HepG2 (cell line): ENCODE data around the gene HPD. TPM values are rescaled to one million over a fixed set of nuclear protein-coding genes. Genes with fewer than 3 reads are reported as not detected.

Source experiments
- ATF7 ChIP-seq, 2 experiments: fragments of 450-650 bp in 1 of 2; sonication (generic) in 1 of 2; formaldehyde crosslinking in 1 of 2; IDR thresholded peaks; 2 replicates each; pipeline versions ENCODE4 v1.4.0 to v1.6.1; 2016 to 2020; ENCODE audit warnings: antibody characterized with exemption in 1 of 2, mild to moderate bottlenecking in 1 of 2, missing genetic modification reagents in 1 of 2
- FOSL2 ChIP-seq: sonication (generic); formaldehyde crosslinking; IDR thresholded peaks from 2 replicates; pipeline ENCODE4 v1.4.0; 2020; ENCODE audit warnings: missing genetic modification reagents
- GATAD2A ChIP-seq: IDR thresholded peaks from 2 replicates; pipeline ENCODE4 v1.6.1; 2016
- MATR3 ChIP-seq: sonication (generic); formaldehyde crosslinking; IDR thresholded peaks from 2 replicates; pipeline ENCODE4 v1.4.0; 2020; ENCODE audit warnings: missing genetic modification reagents
- MBNL3 ChIP-seq: fragments of 250-450 bp; sonication (Bioruptor Pico); conservative IDR thresholded peaks from 2 replicates; pipeline ENCODE4 v1.8.0; 2022; ENCODE audit warnings: mild to moderate bottlenecking, inconsistent platforms
- NCOR1 ChIP-seq: fragments of 200-600 bp; sonication (generic); IDR thresholded peaks from 2 replicates; pipeline ENCODE4 v1.7.0; 2017; ENCODE audit warnings: antibody characterized with exemption, low read length, borderline replicate concordance
- NFIC ChIP-seq: IDR thresholded peaks from 2 replicates; pipeline ENCODE4 v1.6.1; 2012; ENCODE audit warnings: mild to moderate bottlenecking, low read length, inconsistent platforms
- NONO ChIP-seq, 2 experiments: fragments of 450-650 bp in 1 of 2; sonication (generic) in 1 of 2; formaldehyde crosslinking in 1 of 2; IDR thresholded peaks in 1 of 2; conservative IDR thresholded peaks in 1 of 2; 2 replicates each; pipeline versions ENCODE4 v1.6.1 to v1.8.0; 2017 to 2022; ENCODE audit warnings: mild to moderate bottlenecking in 1 of 2, missing genetic modification reagents in 1 of 2, moderate library complexity in 1 of 2
- SALL2 ChIP-seq: sonication (generic); formaldehyde crosslinking; IDR thresholded peaks from 2 replicates; pipeline ENCODE4 v1.8.1; 2023; ENCODE audit warnings: mild to moderate bottlenecking, missing genetic modification reagents, inconsistent platforms
- SIX1 ChIP-seq: sonication (generic); formaldehyde crosslinking; IDR thresholded peaks from 2 replicates; pipeline ENCODE4 v1.4.0; 2020; ENCODE audit warnings: missing genetic modification reagents, borderline replicate concordance
- TAF15 ChIP-seq: fragments of 200-400 bp; formaldehyde crosslinking; IDR thresholded peaks from one replicate; pipeline ENCODE4 v1.6.1; 2018; ENCODE audit warnings: mild to moderate bottlenecking, low read depth, low read length; ENCODE audit not compliant: poor library complexity, severe bottlenecking
- ZC3H13 ChIP-seq: sonication (generic); formaldehyde crosslinking; IDR thresholded peaks from 2 replicates; pipeline ENCODE4 v1.8.1; 2023; ENCODE audit warnings: mild to moderate bottlenecking, missing genetic modification reagents, moderate library complexity
- ZIK1 ChIP-seq: sonication (generic); formaldehyde crosslinking; IDR thresholded peaks from 2 replicates; pipeline ENCODE4 v1.5.0; 2020; ENCODE audit warnings: mild to moderate bottlenecking, low read depth, missing genetic modification reagents, borderline replicate concordance
- ZNF235 ChIP-seq: sonication (generic); formaldehyde crosslinking; IDR thresholded peaks from 2 replicates; pipeline ENCODE4 v1.8.1; 2023; ENCODE audit warnings: mild to moderate bottlenecking, missing genetic modification reagents, borderline replicate concordance
- polyA plus RNA-seq, 8 experiments: library from polyadenylated mRNA; depleted of rRNA in 3 of 8; stranded (reverse) in 7 of 8; unstranded in 1 of 8; fragments of >200 nt; fragmentation: Illumina TruSeq in 4 of 8; extraction: Trizol in 4 of 8; gene quantifications; 2 replicates each; pipeline versions ENCODE4 v1.2.1 to v1.2.3, GENCODE V29; 2011 to 2016; ENCODE audit warnings: low read depth in 4 of 8, missing spikeins in 1 of 8, mixed read lengths in 1 of 8; ENCODE audit not compliant: insufficient read depth in 1 of 8
- total RNA-seq, 5 experiments: library from RNA; depleted of rRNA; stranded (reverse); fragments of >200 nt; fragmentation: Illumina TruSeq; extraction: Trizol; gene quantifications; 2 replicates each; pipeline ENCODE4 v1.2.3, GENCODE V29; 2016; ENCODE audit warnings: low read depth in 1 of 5
- TF ChIP-seq, protein P1 (sequence below): sonication (generic); formaldehyde crosslinking; conservative IDR thresholded peaks from 2 replicates; pipeline ENCODE4 v1.8.0; 2022; ENCODE audit warnings: missing genetic modification reagents
- TF ChIP-seq, protein P2 (sequence below): sonication (generic); formaldehyde crosslinking; IDR thresholded peaks from 2 replicates; pipeline ENCODE4 v1.4.0; 2020; ENCODE audit warnings: missing genetic modification reagents, borderline replicate concordance
- TF ChIP-seq, protein P3 (sequence below): sonication (generic); formaldehyde crosslinking; IDR thresholded peaks from 2 replicates; pipeline ENCODE4 v1.5.1; 2020; ENCODE audit warnings: missing genetic modification reagents, mild to moderate bottlenecking, borderline replicate concordance
- TF ChIP-seq, protein P4 (sequence below): sonication (generic); formaldehyde crosslinking; IDR thresholded peaks from 2 replicates; pipeline ENCODE4 v1.4.0; 2020; ENCODE audit warnings: missing genetic modification reagents

Gene HPD
- total and polyA plus RNA-seq, 2 of the 13 experiments (the other 11 are each of a cell fraction or from before 2014, with no cell fraction given): 120 to 195 TPM

DNA sequence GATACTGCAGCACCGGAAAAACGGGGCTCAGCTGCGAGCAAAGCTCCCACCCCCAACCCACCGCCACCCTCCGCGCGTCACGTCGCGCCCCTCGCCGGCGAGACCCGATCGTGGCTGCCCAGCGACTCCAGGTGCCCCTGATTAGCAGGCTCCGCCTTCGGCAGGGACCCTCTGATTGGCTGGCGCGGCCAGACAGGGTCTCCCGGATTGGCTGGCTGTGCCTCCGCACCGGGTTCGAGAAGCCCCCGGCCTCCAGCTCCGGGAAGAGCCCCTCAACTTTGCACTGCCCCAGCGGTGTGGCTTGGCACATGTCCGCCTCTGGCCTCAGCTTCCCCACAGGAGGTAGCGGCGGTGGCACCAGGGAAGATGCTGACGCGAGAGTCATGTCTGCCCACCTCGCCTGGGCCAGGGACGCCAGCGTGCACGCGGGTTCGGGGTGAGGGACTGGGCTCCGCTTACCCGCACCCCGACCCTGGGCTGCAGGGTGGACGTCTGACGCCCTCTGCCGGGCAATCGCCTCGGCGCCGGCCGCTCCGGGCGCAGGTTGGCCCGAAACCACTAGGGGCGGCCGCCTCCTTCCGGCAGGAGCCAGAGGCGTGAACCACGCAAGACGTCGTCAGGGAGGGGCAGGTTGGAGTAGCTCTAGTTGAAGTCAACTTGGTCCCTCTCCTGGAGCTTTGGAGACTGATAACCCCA, 64.7 kb downstream of the HPD start (continued):
- TF ChIP-seq ATF7 (IDR thresholded peaks at IDR 0.05): no peak
- no peak; the same call in 1 of the 2 replicates for TF ChIP-seq ATF7 (CRISPR knock-in tag; IDR thresholded peaks at IDR 0.05)
- TF ChIP-seq NCOR1: no peak
- TF ChIP-seq ZC3H13 (CRISPR knock-in tag): peak; percentile 97
- TF ChIP-seq ZIK1 (CRISPR knock-in tag): peak; percentile 63; the same call in 1 of the 2 replicates
- no peak for TF ChIP-seq MATR3 (CRISPR knock-in tag)
- TF ChIP-seq, protein P1, sequence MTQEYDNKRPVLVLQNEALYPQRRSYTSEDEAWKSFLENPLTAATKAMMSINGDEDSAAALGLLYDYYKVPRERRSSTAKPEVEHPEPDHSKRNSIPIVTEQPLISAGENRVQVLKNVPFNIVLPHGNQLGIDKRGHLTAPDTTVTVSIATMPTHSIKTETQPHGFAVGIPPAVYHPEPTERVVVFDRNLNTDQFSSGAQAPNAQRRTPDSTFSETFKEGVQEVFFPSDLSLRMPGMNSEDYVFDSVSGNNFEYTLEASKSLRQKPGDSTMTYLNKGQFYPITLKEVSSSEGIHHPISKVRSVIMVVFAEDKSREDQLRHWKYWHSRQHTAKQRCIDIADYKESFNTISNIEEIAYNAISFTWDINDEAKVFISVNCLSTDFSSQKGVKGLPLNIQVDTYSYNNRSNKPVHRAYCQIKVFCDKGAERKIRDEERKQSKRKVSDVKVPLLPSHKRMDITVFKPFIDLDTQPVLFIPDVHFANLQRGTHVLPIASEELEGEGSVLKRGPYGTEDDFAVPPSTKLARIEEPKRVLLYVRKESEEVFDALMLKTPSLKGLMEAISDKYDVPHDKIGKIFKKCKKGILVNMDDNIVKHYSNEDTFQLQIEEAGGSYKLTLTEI: no peak
- peak; percentile 85 for TF ChIP-seq SALL2 (CRISPR knock-in tag)
- TF ChIP-seq, protein P2, sequence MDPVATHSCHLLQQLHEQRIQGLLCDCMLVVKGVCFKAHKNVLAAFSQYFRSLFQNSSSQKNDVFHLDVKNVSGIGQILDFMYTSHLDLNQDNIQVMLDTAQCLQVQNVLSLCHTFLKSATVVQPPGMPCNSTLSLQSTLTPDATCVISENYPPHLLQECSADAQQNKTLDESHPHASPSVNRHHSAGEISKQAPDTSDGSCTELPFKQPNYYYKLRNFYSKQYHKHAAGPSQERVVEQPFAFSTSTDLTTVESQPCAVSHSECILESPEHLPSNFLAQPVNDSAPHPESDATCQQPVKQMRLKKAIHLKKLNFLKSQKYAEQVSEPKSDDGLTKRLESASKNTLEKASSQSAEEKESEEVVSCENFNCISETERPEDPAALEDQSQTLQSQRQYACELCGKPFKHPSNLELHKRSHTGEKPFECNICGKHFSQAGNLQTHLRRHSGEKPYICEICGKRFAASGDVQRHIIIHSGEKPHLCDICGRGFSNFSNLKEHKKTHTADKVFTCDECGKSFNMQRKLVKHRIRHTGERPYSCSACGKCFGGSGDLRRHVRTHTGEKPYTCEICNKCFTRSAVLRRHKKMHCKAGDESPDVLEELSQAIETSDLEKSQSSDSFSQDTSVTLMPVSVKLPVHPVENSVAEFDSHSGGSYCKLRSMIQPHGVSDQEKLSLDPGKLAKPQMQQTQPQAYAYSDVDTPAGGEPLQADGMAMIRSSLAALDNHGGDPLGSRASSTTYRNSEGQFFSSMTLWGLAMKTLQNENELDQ (CRISPR knock-in tag): peak; percentile 86; the same call in 1 of the 2 replicates
- peak; percentile 57; the same call in 1 of the 2 replicates for TF ChIP-seq FOSL2 (CRISPR knock-in tag)
- TF ChIP-seq ZNF235 (CRISPR knock-in tag): 0 out of 2 replicates have a peak, but pooled peaks have one; percentile 21
- no peak for TF ChIP-seq NONO (IDR thresholded peaks at IDR 0.05)
- peak; percentile 94 for TF ChIP-seq NONO (CRISPR knock-in tag; conservative IDR thresholded peaks at IDR 0.05)
- no peak for TF ChIP-seq SIX1 (CRISPR knock-in tag)
- no peak for TF ChIP-seq TAF15
- no peak for TF ChIP-seq NFIC
- TF ChIP-seq GATAD2A: peak; percentile 68; the same call in 1 of the 2 replicates
- TF ChIP-seq, protein P3, sequence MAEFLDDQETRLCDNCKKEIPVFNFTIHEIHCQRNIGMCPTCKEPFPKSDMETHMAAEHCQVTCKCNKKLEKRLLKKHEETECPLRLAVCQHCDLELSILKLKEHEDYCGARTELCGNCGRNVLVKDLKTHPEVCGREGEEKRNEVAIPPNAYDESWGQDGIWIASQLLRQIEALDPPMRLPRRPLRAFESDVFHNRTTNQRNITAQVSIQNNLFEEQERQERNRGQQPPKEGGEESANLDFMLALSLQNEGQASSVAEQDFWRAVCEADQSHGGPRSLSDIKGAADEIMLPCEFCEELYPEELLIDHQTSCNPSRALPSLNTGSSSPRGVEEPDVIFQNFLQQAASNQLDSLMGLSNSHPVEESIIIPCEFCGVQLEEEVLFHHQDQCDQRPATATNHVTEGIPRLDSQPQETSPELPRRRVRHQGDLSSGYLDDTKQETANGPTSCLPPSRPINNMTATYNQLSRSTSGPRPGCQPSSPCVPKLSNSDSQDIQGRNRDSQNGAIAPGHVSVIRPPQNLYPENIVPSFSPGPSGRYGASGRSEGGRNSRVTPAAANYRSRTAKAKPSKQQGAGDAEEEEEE: no peak
- no peak for TF ChIP-seq MBNL3
- TF ChIP-seq, protein P4, sequence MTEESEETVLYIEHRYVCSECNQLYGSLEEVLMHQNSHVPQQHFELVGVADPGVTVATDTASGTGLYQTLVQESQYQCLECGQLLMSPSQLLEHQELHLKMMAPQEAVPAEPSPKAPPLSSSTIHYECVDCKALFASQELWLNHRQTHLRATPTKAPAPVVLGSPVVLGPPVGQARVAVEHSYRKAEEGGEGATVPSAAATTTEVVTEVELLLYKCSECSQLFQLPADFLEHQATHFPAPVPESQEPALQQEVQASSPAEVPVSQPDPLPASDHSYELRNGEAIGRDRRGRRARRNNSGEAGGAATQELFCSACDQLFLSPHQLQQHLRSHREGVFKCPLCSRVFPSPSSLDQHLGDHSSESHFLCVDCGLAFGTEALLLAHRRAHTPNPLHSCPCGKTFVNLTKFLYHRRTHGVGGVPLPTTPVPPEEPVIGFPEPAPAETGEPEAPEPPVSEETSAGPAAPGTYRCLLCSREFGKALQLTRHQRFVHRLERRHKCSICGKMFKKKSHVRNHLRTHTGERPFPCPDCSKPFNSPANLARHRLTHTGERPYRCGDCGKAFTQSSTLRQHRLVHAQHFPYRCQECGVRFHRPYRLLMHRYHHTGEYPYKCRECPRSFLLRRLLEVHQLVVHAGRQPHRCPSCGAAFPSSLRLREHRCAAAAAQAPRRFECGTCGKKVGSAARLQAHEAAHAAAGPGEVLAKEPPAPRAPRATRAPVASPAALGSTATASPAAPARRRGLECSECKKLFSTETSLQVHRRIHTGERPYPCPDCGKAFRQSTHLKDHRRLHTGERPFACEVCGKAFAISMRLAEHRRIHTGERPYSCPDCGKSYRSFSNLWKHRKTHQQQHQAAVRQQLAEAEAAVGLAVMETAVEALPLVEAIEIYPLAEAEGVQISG (CRISPR knock-in tag): peak; percentile 80
